SJSA1 (cell line): Measurements from ENCODE around the gene HAUS5. TPM values are rescaled to one million over a fixed set of nuclear protein-coding genes. Genes with fewer than 3 reads are reported as not detected.

ENCODE experiments used
- DNase-seq, 2 experiments: peaks; one replicate each; pipeline ENCODE4 v3.0.0-alpha.2; 2015 to 2020; ENCODE audit warnings: low spot score in 2 of 2, low read depth in 1 of 2
- H3K27ac ChIP-seq: fragments of 250-450 bp; sonication (Bioruptor Pico); 2 replicates; pipeline ENCODE4 v1.5.1; 2020; ENCODE audit warnings: mild to moderate bottlenecking, moderate library complexity
- H3K27me3 ChIP-seq: fragments of 250-450 bp; sonication (Bioruptor Pico); replicated peaks from 2 replicates; pipeline ENCODE4 v1.5.1; 2020; ENCODE audit warnings: mild to moderate bottlenecking, moderate library complexity
- H3K36me3 ChIP-seq: fragments of 250-450 bp; sonication (Bioruptor Pico); 2 replicates; pipeline ENCODE4 v1.5.1; 2020; ENCODE audit warnings: mild to moderate bottlenecking
- H3K4me1 ChIP-seq: fragments of 250-450 bp; sonication (Bioruptor Pico); replicated peaks from 2 replicates; pipeline ENCODE4 v1.6.1; 2021; ENCODE audit warnings: mild to moderate bottlenecking
- H3K4me3 ChIP-seq: fragments of 250-450 bp; sonication (Bioruptor Pico); 2 replicates; pipeline ENCODE4 v1.5.1; 2020; ENCODE audit warnings: mild to moderate bottlenecking
- H3K9me3 ChIP-seq: fragments of 250-450 bp; sonication (Bioruptor Pico); replicated peaks from 2 replicates; pipeline ENCODE4 v1.5.1; 2020; ENCODE audit warnings: mild to moderate bottlenecking
- total RNA-seq: library from RNA; depleted of rRNA; stranded (reverse); fragments of >200 nt; shearing (Covaris generic); gene quantifications from 2 replicates; pipeline ENCODE4 v1.2.3, GENCODE V29; 2014; rRNA removed

Gene HAUS5, protein sequence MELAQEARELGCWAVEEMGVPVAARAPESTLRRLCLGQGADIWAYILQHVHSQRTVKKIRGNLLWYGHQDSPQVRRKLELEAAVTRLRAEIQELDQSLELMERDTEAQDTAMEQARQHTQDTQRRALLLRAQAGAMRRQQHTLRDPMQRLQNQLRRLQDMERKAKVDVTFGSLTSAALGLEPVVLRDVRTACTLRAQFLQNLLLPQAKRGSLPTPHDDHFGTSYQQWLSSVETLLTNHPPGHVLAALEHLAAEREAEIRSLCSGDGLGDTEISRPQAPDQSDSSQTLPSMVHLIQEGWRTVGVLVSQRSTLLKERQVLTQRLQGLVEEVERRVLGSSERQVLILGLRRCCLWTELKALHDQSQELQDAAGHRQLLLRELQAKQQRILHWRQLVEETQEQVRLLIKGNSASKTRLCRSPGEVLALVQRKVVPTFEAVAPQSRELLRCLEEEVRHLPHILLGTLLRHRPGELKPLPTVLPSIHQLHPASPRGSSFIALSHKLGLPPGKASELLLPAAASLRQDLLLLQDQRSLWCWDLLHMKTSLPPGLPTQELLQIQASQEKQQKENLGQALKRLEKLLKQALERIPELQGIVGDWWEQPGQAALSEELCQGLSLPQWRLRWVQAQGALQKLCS
- total RNA-seq, result 10.2 and 15.2 TPM in 2 replicates

DNA sequence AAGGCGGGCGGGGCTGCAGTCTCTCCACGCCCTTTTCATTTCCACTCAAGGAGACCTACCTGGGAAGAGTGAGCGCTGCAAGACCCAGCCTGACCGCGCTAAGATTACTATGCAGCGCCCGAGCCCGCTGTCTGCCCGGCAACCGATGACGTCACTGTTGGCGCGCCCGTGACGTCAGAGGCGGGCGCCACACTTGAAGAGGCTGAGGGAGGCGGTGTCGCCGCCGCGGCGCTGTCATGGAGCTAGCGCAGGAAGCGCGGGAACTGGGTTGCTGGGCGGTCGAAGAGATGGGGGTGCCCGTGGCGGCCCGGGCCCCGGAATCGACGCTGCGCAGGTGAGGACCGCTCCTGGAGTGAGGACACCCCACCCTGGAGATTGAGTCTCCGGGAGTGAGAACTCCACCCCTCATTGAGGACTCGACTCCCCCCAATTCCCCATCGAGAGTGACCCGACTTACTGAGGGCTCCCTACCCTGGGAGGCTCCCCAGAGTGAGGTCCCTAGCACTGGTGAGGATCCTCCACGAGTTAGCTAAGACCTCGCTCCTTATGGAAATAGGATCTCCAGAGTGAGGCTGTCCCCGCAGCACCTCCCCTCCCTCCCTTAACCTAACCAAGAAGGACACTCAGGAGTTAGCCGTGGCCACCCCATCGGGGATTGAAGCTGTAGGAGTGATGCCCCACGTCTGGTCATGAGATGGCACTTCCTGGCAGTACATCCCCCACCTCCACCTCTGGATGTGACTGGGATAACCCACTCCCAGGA, at the start of gene HAUS5:
HAUS5 (plus strand) TSS at position 177 of the 763 bp plus-strand sequence; CDS start at position 237, 60 bp downstream.
- peak within 1 kb of the TSS; percentile 60 for H3K4me3 ChIP-seq
- H3K36me3 ChIP-seq, result peaks cover 9% of the 10 kb centered on the region; the same call in 1 of the 2 replicates
- H3K27me3 ChIP-seq, result no peaks in the 10 kb centered on the region
- peak within 1 kb of the TSS; percentile 74 for H3K27ac ChIP-seq
- H3K9me3 ChIP-seq, result peaks cover 5% of the 10 kb centered on the region; the same call in 1 of the 2 replicates
- H3K4me1 ChIP-seq, result peaks cover 10% of the 10 kb centered on the region
- peak; percentile 91 to 92 for DNase-seq

DNA sequence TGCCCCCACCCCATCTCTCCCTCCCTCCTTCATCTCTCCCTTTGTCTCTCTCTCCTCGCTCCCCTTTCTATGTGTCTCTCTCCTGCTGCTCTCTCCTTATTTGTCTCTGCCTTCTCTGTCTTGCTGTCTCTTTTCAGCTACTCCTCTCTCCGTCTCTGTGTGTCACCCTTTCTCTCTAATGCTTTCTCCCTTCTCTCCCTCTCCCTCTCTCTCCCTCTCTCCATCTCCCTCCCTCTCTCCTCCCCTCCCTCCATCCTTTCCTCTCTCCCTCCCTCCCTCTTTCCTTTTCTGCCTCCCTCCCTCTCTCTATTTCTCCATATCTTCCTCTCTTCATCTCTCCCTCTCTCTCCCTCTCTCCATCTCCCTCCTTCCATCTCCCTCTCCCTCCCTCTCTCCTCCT, 49.8 kb upstream of the HAUS5 start:
- Histone ChIP-seq H3K36me3 (no peaks in the 10 kb centered on the region), H3K9me3 (no peaks in the 10 kb centered on the region), H3K4me1 (no peaks in the 10 kb centered on the region), H3K27me3 (peaks cover 11% of the 10 kb centered on the region), H3K27ac (no peak overlapping the region), H3K4me3 (no peak overlapping the region)
- DNase-seq, result no peak

DNA sequence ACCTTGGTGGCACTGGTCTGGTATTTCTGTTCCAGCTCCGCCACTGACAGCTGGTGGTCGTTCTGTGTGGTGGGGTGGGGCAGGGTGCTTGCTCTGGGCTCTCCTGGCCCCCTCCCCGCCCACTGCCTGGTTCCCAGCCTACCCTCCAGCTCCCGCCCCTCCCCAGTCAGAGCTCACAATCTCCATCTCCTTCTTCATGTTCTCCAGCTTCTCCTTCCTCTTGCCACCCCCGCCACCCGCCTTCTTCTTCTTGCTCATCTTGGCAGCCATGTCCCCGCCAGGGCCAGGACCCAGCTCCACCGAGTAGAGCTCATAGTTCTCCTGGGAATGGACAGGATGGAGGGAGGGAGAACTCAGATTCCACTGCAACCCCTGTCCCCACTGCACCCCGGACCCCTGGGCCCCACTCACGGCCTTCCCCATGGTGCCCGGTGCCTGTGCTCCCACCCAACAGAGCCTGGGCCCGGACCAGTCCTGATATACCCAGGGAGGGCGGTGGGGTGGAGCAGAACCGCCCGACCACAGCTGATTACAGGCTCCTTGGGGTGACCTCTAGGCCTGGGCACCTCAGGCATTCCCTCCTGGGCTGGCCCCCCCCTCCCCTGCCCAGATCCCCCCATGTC, 49.2 kb upstream of the HAUS5 start, which contains the start of gene ATP4A:
ATP4A (minus strand) TSS at position 452 of the 623 bp plus-strand sequence; CDS start at position 423, 29 bp downstream.
- H3K27ac ChIP-seq, result no peak within 1 kb of the TSS
- no peak for DNase-seq
- peaks cover 14% of the 10 kb centered on the region for H3K27me3 ChIP-seq
- H3K36me3 ChIP-seq, result no peaks in the 10 kb centered on the region
- H3K9me3 ChIP-seq, result no peaks in the 10 kb centered on the region
- H3K4me3 ChIP-seq, result no peak within 1 kb of the TSS
- no peaks in the 10 kb centered on the region for H3K4me1 ChIP-seq

DNA sequence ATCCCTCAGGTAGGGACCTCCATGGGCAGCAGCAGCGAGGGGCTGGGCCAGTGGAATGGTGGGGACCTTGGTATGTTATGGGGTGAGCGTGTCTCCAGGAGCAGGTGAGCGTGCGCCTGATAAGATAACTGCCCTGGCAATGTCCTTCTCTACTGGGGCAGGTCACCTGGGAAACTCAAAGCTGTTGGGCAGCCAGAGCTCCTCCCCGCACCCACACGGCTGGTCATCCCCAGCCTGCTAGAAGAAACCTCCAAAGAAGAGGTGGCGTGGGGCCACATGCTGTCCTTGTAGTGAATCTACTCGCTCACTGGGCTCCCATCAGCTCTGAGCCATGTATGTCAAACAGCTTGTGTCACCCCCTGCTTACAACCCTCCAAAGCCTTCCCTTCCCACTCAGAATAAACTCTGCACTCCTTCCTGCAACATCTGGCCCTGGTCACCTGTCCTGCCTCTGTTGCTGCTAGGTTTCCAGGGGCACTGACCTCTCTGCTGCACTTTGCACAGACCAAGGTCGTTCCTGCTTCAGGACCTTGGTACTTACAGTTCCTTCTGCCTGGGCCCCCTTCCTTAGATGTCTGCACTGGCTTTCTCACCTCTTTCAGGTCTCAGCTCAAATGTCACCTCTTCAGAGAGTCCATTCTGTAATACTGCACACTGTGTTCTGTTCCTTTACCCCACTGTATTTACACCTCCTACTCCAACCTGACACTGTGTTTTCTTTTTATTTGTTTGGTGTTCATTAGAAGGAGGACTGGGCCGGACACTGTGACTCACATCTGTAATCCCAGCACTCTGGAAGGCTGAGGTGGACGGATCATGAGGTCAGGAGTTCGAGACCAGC, 47.3 kb upstream of the HAUS5 start:
- Histone ChIP-seq H3K4me1 (no peaks in the 10 kb centered on the region), H3K36me3 (no peaks in the 10 kb centered on the region), H3K27ac (no peak overlapping the region), H3K27me3 (peaks cover 16% of the 10 kb centered on the region), H3K4me3 (no peak overlapping the region), H3K9me3 (no peaks in the 10 kb centered on the region)
- DNase-seq, result no peak

DNA sequence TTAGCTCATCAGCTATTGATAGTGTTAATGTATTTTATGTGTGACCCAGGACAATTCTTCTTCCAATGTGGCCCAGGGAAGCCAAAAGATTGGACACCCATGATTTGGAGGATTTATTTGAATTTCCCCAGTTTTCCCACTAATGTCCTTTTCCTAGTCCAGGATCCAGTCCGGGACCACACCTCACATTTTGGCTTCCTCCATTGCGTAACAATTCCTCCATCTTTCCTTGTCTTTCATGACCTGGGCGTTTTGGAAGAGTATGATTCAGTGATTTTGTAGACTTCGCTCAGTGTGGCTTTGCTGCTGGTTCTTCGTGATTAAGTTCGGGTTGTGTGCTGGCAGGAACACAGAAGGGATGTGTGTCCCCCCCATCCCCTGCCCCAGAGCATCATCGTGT, 45.8 kb upstream of the HAUS5 start:
- H3K27ac ChIP-seq, result no peak overlapping the region
- no peaks in the 10 kb centered on the region for H3K9me3 ChIP-seq
- peaks cover 16% of the 10 kb centered on the region for H3K27me3 ChIP-seq
- H3K36me3 ChIP-seq, result no peaks in the 10 kb centered on the region
- no peak for DNase-seq
- H3K4me1 ChIP-seq, result no peaks in the 10 kb centered on the region
- no peak overlapping the region for H3K4me3 ChIP-seq

DNA sequence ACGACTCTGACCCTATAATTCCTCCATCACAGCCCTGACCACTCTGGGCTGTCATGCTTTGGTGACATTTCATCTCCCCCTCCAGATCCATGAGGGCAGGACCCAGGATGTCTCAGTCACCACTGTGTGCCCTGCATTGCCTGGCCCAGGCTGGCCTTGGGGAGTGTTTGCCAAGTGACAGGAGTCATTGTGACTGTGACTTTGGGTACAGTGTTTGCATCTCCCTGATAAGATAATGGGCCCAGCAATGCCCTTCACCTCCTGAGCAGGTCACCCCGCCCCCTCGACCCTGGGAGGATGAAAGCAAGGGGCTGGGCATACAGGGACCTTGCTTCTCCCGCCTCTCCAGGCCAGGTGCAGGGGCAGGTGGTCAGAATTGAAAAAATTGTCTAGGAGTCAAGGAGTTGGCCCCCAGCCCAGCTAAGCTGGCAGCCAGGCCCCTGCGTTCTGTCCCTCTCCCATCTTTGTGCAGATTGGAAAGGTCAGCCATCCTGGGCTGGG, 43.2 kb upstream of the HAUS5 start:
- Histone ChIP-seq H3K27me3 (peaks cover 8% of the 10 kb centered on the region), H3K36me3 (no peaks in the 10 kb centered on the region), H3K9me3 (no peaks in the 10 kb centered on the region), H3K4me1 (no peaks in the 10 kb centered on the region), H3K4me3 (no peak overlapping the region), H3K27ac (no peak overlapping the region)
- no peak for DNase-seq

DNA sequence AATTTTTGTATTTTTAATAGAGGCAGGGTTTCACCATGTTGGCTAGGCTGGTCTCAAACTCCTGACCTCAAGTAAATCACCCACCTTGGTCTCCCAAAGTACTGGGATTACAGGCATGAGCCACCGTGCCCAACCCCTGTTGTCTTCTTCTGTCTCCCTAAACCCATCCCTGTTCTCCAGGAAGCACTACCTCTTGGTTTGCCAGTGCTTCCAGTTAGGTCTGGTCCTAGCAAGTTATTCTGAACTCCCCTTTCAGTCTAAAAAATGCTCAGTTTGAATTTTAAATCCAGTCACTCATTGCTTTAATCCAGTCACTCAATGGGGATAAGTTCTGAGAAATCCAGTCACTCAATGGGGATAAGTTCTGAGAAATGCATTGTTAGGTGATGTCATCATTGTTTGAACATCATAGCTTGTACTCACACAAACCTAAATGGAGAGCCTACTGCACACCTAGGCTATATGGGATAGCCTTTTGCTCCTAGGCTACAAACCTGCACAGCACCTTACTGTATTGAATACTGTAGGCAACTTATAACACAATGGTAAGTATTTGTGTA, 41.0 kb upstream of the HAUS5 start:
- no peak for DNase-seq
- Histone ChIP-seq H3K27me3 (peaks cover 8% of the 10 kb centered on the region), H3K4me3 (no peak overlapping the region), H3K4me1 (no peaks in the 10 kb centered on the region), H3K36me3 (no peaks in the 10 kb centered on the region), H3K27ac (no peak overlapping the region), H3K9me3 (peaks cover 4% of the 10 kb centered on the region; the same call in 1 of the 2 replicates)

DNA sequence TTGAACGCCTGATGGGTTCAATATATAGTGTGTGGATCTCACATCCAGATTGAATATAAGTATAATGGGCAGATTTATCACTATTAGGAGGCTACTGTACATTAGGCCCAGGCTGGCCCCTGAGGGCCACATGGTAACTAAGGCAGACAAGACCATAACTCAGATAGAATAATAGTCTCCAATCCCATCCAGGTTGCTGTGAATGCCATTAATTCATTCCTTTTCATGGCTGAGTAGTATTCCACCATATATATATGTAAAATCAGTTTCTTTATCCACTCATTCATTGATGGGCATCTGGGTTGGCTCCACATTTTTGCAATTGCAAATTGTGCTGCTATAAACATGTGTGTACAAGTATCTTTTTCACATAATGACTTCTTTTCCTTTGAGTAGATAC, 34.6 kb upstream of the HAUS5 start:
- no peak overlapping the region for H3K4me3 ChIP-seq
- no peaks in the 10 kb centered on the region for H3K27me3 ChIP-seq
- no peaks in the 10 kb centered on the region for H3K4me1 ChIP-seq
- peaks cover 15% of the 10 kb centered on the region for H3K9me3 ChIP-seq
- no peak for DNase-seq
- no peaks in the 10 kb centered on the region for H3K36me3 ChIP-seq
- H3K27ac ChIP-seq, result no peak overlapping the region

DNA sequence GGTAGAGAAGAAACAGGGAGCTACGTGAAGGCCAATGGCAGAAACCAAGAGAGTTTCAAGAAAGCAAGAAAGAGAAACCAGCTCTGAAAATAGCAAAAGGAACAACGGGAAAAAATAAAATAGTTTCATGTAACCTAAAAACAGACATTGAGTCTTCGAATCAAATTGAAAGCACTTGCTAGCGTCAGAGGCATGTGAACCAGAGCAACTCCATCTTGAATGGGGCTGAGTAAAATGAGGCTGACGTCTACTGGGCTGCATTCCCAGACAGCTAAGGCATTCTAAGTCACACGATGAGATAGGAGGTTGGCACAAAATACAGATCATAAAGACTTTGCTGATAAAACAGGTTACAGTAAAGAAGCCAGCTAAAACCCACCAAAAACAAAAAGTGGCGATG, 33.8 kb upstream of the HAUS5 start:
- no peaks in the 10 kb centered on the region for H3K4me1 ChIP-seq
- peaks cover 15% of the 10 kb centered on the region for H3K9me3 ChIP-seq
- no peaks in the 10 kb centered on the region for H3K36me3 ChIP-seq
- H3K27ac ChIP-seq, result no peak overlapping the region
- DNase-seq, result no peak
- H3K27me3 ChIP-seq, result no peaks in the 10 kb centered on the region
- no peak overlapping the region for H3K4me3 ChIP-seq

DNA sequence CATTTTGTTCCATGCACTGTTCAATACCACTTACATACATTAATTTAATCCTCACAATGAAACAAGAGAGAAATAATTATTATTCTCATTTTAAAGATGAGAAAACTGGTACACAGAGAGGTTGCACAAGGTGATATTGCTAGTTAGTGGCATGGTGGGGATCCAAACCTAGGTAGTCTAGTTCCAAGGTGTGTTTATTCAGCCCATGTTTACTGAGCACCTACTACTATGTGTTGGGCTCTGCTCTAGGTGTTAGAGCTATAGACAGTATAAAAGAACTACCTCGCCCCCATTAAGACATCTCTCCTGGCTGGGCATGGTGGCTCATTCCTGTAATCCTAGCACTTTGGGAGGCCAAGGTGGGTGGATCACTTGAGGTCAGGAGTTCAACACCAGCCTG, 29.8 kb upstream of the HAUS5 start:
- Histone ChIP-seq H3K27me3 (no peaks in the 10 kb centered on the region), H3K36me3 (no peaks in the 10 kb centered on the region), H3K27ac (no peak overlapping the region), H3K9me3 (peaks cover 5% of the 10 kb centered on the region), H3K4me1 (no peaks in the 10 kb centered on the region), H3K4me3 (no peak overlapping the region)
- DNase-seq, result no peak

DNA sequence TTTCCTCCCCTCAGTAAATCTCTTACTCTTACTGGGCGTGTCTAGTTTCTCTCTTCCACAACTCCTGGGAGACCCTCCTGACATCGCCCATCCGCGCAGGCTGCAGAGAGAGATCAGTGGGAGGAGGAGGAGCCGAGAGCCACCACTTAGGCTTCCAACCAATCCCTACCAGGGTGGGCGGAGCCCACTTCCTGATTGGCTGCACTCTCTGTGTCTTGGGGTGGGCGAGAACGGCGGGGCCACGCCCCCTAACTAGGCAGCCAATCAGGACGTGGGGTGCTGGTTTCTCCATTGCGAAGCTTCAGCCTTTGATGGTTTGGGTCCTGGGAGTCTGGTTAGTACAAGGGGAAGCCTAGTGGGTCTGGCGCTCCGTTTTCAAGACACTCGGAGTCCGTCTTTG, 26.7 kb upstream of the HAUS5 start, which contains the start of gene PMIS2:
PMIS2 (plus strand) TSS at position 326 of the 400 bp plus-strand sequence. CDS start 87 bp downstream, outside the sequence.
- Histone ChIP-seq H3K9me3 (no peaks in the 10 kb centered on the region), H3K4me1 (no peaks in the 10 kb centered on the region), H3K27me3 (no peaks in the 10 kb centered on the region), H3K4me3 (no peak within 1 kb of the TSS), H3K27ac (no peak within 1 kb of the TSS), H3K36me3 (no peaks in the 10 kb centered on the region)
- DNase-seq, result no peak

DNA sequence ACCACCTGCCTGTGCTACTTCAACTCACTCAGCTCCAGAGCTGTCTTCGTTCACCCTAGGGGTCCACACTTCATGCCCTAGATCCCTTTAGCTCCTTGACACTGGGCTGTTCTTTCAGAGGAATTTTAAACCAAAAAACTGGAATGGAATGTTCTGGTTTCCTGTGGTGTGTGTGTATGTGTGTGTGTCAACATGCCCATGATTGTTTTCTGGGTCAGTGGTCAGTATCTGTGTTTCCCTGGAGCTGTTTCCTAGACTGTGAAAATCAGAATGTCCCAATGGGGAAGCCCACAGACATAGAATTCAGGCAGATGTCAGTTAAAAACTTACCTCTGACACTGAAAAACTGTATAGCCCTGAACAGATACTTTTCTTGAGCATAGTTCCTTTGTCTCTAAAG, 25.2 kb upstream of the HAUS5 start:
- no peaks in the 10 kb centered on the region for H3K27me3 ChIP-seq
- no peak overlapping the region for H3K4me3 ChIP-seq
- no peaks in the 10 kb centered on the region for H3K36me3 ChIP-seq
- H3K9me3 ChIP-seq, result no peaks in the 10 kb centered on the region
- DNase-seq, result no peak
- no peak overlapping the region for H3K27ac ChIP-seq
- H3K4me1 ChIP-seq, result no peaks in the 10 kb centered on the region
